Lower lobe of right lung (tissue), 2 donors: Measurements from ENCODE around the gene DNAJC5G. TPM values are rescaled to one million over a fixed set of nuclear protein-coding genes. Genes with fewer than 3 reads are reported as not detected.

Experiments
- ATAC-seq, 2 donors: fragments of 200-7000 bp; cut with Tn5 transposase; one replicate each; pipeline ENCODE4 v1.9.1; 2020 to 2022; ENCODE audit warnings: mild to moderate bottlenecking in 2 of 2, moderate library complexity in 2 of 2
- DNase-seq: peaks from one replicate; pipeline ENCODE4 v3.0.0-alpha.2; 2020
- H3K27ac ChIP-seq: fragments of 200-600 bp; one replicate; pipeline ENCODE4 v1.8.0; 2022
- H3K27me3 ChIP-seq: fragments of 200-600 bp; one replicate; pipeline ENCODE4 v1.8.0; 2022; ENCODE audit warnings: low read depth
- H3K36me3 ChIP-seq: fragments of 200-600 bp; one replicate; pipeline ENCODE4 v1.8.0; 2022; ENCODE audit warnings: mild to moderate bottlenecking
- H3K4me1 ChIP-seq: fragments of 200-600 bp; one replicate; pipeline ENCODE4 v1.8.0; 2022
- H3K4me3 ChIP-seq: fragments of 200-600 bp; one replicate; pipeline ENCODE4 v1.8.0; 2022; ENCODE audit warnings: mild to moderate bottlenecking
- H3K9me3 ChIP-seq: fragments of 200-600 bp; one replicate; pipeline ENCODE4 v1.8.0; 2022
- intact Hi-C: fragments of 100-400 bp; cut with DNase I; formaldehyde crosslinking; loops from one replicate; pipeline ENCODE4 v1.11.0; 2022
- total RNA-seq: library from RNA; stranded (reverse); fragmentation: NEBNext Ultra II Directional; extraction: Animal tissue kit (Norgen Biotek cat#: 25700); gene quantifications from one replicate; pipeline ENCODE4 v1.2.1, GENCODE V29; 2021
- TF ChIP-seq, protein P1 (sequence below): fragments of 200-600 bp; IDR thresholded peaks from one replicate; pipeline ENCODE4 v1.8.0; 2022; ENCODE audit warnings: antibody characterized with exemption, mild to moderate bottlenecking
- donor health status: DM: no; HTN: yes; CAD: no; lungs with severe emphysema.

DNAJC5G gene
- total RNA-seq, 1 donor from 2014 or later = not detected

DNA sequence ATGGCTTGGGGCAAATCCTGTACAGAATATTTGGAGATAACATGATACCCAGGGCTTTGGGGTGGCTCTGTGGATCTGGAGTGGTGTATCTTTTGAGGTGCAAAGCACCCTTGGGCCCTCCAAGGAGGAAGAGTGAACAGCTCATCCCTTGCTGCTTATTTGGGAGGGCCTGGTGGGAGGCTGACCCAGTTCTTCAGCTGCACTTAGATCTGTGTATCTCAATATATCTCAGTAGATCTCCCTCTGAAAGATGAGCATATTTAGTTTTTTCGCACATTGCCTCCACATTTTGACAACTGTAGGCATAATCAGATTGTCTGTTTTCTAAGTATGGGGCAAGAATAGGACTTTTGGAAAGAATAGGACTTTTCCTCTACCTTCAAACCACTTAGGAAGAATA is 9.8 kb downstream of the DNAJC5G start:
- no peak for ATAC-seq
- Histone ChIP-seq H3K27ac (no peak overlapping the region), H3K4me1 (peaks cover 2% of the 10 kb centered on the region), H3K27me3 (peaks cover 10% of the 10 kb centered on the region), H3K36me3 (no peaks in the 10 kb centered on the region), H3K4me3 (no peak overlapping the region), H3K9me3 (no peaks in the 10 kb centered on the region)
- DNase-seq = no peak
- TF ChIP-seq, protein P1, sequence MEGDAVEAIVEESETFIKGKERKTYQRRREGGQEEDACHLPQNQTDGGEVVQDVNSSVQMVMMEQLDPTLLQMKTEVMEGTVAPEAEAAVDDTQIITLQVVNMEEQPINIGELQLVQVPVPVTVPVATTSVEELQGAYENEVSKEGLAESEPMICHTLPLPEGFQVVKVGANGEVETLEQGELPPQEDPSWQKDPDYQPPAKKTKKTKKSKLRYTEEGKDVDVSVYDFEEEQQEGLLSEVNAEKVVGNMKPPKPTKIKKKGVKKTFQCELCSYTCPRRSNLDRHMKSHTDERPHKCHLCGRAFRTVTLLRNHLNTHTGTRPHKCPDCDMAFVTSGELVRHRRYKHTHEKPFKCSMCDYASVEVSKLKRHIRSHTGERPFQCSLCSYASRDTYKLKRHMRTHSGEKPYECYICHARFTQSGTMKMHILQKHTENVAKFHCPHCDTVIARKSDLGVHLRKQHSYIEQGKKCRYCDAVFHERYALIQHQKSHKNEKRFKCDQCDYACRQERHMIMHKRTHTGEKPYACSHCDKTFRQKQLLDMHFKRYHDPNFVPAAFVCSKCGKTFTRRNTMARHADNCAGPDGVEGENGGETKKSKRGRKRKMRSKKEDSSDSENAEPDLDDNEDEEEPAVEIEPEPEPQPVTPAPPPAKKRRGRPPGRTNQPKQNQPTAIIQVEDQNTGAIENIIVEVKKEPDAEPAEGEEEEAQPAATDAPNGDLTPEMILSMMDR = no peak
- intact Hi-C loops = no loop called here

DNA sequence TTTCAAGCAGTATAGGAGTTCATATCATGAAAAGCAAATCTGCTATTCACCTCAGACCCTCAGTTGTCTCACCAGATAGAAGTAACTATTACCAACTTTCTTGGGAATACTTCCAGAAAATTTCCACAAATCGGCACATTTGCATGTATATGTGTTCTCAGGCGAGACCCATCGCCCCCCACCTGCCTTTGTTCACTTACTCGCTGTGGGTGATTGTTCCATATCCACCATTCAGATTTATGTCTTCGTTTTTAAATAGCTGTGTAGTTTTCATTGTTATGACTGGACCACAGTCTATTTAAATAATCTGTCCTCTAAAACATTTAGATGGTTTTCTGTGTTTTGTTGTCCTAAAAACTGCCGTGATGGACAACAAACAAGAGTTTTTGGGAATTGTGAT is 10.2 kb downstream of the DNAJC5G start:
- TF ChIP-seq, protein P1 = no peak
- Histone ChIP-seq H3K27me3 (peaks cover 13% of the 10 kb centered on the region), H3K27ac (no peak overlapping the region), H3K4me3 (no peak overlapping the region), H3K4me1 (no peaks in the 10 kb centered on the region), H3K9me3 (no peaks in the 10 kb centered on the region), H3K36me3 (no peaks in the 10 kb centered on the region)
- ATAC-seq = no peak
- DNase-seq = no peak
- intact Hi-C loops = no loop called here

DNA sequence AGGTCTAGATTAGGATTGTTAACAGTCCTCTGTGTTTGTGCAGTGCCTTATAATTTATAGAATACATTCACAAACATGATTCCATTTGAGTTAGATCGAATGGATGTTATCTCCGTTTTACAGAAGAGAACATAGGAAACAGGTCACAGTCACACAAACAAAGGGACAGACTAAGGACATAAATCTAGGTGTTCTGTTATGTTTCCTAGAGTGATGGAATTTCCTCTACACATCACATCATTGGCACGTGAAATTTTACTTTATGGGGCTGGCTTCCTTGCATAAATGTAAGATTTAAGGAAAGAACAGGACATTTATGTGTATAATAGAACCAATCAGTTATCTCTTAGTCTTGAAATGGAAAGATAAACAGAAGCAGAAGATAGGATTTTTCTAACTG is 13.4 kb downstream of the DNAJC5G start:
- TF ChIP-seq, protein P1 = no peak
- peaks cover 15% of the 10 kb centered on the region for H3K27me3 ChIP-seq
- no peaks in the 10 kb centered on the region for H3K4me1 ChIP-seq
- H3K27ac ChIP-seq = no peak overlapping the region
- DNase-seq (no peak), ATAC-seq (no peak)
- no peaks in the 10 kb centered on the region for H3K9me3 ChIP-seq
- H3K4me3 ChIP-seq = no peak overlapping the region
- intact Hi-C loops = no loop called here
- H3K36me3 ChIP-seq = no peaks in the 10 kb centered on the region

DNA sequence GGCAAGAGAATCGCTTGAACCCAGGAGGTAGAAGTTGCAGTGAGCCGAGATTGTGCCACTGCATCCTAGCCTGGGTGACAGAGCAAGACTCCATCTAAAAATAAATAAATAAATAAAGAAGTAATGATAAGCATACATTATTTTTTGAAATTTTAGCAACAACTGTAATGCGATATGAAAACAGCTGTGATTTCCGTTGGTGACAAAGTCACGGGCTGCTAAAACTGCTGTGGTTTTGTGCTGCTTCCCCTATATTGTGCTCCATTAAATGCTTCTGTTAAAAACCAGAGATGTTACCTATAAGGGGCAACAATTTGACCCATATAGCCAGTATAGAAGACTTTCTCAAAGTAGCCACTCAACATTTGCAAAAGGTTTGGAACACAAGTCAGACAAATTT is 15.3 kb downstream of the DNAJC5G start:
- Histone ChIP-seq H3K27me3 (peaks cover 10% of the 10 kb centered on the region), H3K4me1 (peaks cover 4% of the 10 kb centered on the region), H3K9me3 (no peaks in the 10 kb centered on the region), H3K4me3 (no peak overlapping the region), H3K27ac (no peak overlapping the region), H3K36me3 (no peaks in the 10 kb centered on the region)
- no peak for ATAC-seq
- no peak for DNase-seq
- TF ChIP-seq, protein P1 = no peak
- intact Hi-C loops = no loop called here

DNA sequence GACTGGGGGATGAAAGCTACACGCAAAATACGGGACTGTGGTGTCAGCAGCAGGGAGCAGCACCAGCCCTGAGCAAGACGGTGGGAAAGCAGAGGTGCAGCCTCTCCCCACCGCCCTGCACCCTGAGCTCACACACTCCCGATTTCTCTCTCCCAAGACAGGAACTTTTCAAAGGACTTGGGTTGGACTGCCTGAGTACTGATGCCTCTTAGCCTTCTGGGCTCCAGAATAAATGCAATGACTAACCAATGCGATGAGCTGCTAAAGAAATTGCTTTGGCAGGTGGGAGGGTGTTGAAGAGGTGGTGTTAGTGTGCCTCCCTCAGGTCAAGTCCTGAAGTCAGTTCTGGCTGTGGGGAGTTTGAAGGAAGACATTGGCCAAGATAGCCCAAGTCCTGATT is 16.6 kb downstream of the DNAJC5G start:
- H3K9me3 ChIP-seq = no peaks in the 10 kb centered on the region
- peaks cover 4% of the 10 kb centered on the region for H3K4me1 ChIP-seq
- no peak overlapping the region for H3K4me3 ChIP-seq
- TF ChIP-seq, protein P1 = no peak
- DNase-seq = no peak
- H3K27me3 ChIP-seq = peaks cover 10% of the 10 kb centered on the region
- peak; percentile 19 to 34 for ATAC-seq
- H3K36me3 ChIP-seq = no peaks in the 10 kb centered on the region
- no peak overlapping the region for H3K27ac ChIP-seq
- intact Hi-C loops = no loop called here

DNA sequence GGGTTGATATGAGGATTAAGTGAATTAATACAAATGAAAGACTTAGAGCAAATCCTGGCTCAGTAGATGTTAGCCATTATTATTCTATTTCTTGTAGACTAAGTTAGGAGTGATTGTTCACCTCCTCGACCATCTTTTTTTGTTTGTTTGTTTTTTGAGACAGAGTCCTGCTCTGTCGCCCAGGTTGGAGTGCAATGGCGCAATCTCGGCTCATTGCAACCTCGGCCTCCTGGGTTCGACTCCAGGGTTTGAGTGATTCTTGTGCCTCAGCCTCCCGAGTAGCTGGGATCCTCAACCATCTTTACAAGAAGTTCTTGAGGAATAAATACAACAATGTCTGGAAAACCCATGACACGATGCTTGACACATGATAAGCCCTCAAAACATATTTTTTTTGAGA is 19.7 kb downstream of the DNAJC5G start:
- Histone ChIP-seq H3K9me3 (no peaks in the 10 kb centered on the region), H3K4me3 (no peak overlapping the region), H3K4me1 (peaks cover 4% of the 10 kb centered on the region), H3K27ac (no peak overlapping the region), H3K36me3 (no peaks in the 10 kb centered on the region), H3K27me3 (peaks cover 10% of the 10 kb centered on the region)
- DNase-seq = no peak
- intact Hi-C loops = no loop called here
- TF ChIP-seq, protein P1 = no peak
- no peak for ATAC-seq
